ENCODE results near the gene IMPG2.

DNA sequence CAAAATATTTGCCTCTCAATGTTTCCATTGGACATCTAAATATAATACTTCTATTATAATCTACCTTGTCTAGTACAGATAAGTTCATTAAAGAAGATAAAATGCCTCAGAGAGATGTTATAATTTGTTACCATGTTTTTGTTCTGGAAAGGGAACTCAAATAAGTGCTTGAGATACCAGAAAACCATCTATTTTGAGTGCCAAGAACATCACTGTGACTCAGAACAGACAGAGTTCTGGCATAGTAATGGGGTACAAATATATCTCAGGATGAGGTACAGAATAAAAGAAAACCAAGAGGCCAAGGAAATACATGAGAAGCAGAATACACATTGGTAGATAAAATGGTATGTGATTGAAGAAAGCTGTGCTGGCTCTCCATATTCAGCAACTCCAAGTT, 58.9 kb downstream of the IMPG2 start:
- no peak for TF ChIP-seq EZH2 (IDR thresholded peaks at IDR 0.05; ENCODE audit: borderline replicate concordance, insufficient read depth, low read depth, low read length, poor library complexity, severe bottlenecking)
- TF ChIP-seq, protein P1, sequence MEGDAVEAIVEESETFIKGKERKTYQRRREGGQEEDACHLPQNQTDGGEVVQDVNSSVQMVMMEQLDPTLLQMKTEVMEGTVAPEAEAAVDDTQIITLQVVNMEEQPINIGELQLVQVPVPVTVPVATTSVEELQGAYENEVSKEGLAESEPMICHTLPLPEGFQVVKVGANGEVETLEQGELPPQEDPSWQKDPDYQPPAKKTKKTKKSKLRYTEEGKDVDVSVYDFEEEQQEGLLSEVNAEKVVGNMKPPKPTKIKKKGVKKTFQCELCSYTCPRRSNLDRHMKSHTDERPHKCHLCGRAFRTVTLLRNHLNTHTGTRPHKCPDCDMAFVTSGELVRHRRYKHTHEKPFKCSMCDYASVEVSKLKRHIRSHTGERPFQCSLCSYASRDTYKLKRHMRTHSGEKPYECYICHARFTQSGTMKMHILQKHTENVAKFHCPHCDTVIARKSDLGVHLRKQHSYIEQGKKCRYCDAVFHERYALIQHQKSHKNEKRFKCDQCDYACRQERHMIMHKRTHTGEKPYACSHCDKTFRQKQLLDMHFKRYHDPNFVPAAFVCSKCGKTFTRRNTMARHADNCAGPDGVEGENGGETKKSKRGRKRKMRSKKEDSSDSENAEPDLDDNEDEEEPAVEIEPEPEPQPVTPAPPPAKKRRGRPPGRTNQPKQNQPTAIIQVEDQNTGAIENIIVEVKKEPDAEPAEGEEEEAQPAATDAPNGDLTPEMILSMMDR (IDR thresholded peaks at IDR 0.05) = no peak
